GM10248 (cell line): ENCODE data around the gene ARHGEF6.

Source experiments
- CTCF ChIA-PET: fragments of 300-600 bp; sonication (Branson Sonifier 250); formaldehyde crosslinking; extraction: SDS; loops from one replicate; lab custom pipeline; 2021; ENCODE audit warnings: antibody characterized with exemption; lab: Yijun Ruan, JAX
- POLR2A ChIA-PET: fragments of 350-650 bp; sonication (Branson Sonifier 250); formaldehyde crosslinking; extraction: SDS; loops from one replicate; lab custom pipeline; 2020; ENCODE audit warnings: antibody characterized with exemption; lab: Yijun Ruan, JAX
- DNase-seq: peaks from one replicate; pipeline ENCODE4 v3.0.0; 2012; ENCODE audit errors: extremely low spot score
- TF ChIP-seq, protein P1 (sequence below): IDR thresholded peaks from 2 replicates; pipeline ENCODE4 v1.5.1; 2012; ENCODE audit warnings: mild to moderate bottlenecking, low read depth; ENCODE audit errors: extremely low read depth, missing control alignments, control extremely low read depth

ARHGEF6 gene

DNA sequence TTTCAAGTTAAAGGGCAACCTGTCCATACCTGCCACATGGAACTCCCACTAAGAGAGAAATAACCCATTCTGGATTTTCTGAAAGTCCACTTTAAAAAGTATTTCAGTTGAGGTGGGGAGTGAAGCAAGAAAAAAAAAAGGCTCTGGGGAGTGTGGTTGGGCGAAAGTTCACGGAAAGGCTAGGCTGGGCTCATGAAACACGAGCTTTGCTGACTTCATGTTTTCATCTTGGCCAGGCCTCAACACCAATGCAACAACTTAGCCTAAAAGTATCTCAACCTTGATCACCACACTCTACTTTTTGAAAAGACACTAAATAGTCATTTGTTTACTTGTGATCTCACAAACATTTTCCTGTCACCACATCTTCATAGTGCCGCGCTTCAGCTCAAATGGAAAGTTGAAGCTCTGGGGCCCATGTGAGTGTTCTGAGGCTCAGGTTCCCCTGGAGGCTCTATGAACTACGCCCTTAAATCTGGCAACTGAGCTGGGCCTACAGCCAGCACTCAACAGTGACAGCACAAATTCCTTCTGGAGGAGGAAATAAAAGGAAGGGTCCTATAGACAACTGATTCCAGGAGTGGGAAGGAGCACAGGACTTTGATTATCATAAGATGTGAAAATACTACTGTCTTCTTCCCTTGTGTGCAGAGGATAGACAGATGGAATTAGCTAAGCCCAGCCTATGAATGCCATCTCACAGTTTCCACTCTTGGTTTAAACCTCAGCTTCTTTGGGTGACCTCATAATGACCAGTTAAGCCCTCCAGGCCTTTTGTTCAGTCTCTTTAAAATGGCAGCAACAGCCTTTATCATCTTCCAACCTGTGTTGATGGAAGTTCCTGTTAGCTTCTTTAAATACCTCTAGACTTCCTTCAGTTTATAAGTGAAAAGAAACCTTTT is 127.7 kb downstream of the ARHGEF6 start:
- POLR2A ChIA-PET: no interaction called here
- CTCF ChIA-PET: no interaction called here
- DNase-seq: no peak
- TF ChIP-seq, protein P1, sequence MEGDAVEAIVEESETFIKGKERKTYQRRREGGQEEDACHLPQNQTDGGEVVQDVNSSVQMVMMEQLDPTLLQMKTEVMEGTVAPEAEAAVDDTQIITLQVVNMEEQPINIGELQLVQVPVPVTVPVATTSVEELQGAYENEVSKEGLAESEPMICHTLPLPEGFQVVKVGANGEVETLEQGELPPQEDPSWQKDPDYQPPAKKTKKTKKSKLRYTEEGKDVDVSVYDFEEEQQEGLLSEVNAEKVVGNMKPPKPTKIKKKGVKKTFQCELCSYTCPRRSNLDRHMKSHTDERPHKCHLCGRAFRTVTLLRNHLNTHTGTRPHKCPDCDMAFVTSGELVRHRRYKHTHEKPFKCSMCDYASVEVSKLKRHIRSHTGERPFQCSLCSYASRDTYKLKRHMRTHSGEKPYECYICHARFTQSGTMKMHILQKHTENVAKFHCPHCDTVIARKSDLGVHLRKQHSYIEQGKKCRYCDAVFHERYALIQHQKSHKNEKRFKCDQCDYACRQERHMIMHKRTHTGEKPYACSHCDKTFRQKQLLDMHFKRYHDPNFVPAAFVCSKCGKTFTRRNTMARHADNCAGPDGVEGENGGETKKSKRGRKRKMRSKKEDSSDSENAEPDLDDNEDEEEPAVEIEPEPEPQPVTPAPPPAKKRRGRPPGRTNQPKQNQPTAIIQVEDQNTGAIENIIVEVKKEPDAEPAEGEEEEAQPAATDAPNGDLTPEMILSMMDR: no peak

DNA sequence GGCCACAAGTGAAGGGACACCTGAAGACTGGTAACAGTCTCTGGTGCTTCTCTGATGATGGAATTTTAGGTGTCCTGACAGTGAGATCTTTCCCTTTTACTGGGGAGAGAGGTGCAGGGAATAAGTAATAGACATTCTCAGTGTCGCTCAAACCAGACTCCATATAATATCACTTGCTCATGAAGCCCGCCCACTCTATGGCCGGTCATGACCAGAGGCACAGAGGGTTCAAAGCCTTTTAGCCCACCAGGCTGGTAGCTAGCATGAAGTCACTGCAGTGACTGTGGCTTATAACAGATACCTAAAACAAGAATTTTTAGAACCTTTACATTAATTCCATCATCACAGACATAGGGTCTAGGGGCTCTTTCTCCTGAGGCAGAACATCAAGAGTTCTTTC is 129.9 kb downstream of the ARHGEF6 start:
- CTCF ChIA-PET: no interaction called here
- DNase-seq: no peak
- TF ChIP-seq, protein P1: no peak
- POLR2A ChIA-PET: no interaction called here

DNA sequence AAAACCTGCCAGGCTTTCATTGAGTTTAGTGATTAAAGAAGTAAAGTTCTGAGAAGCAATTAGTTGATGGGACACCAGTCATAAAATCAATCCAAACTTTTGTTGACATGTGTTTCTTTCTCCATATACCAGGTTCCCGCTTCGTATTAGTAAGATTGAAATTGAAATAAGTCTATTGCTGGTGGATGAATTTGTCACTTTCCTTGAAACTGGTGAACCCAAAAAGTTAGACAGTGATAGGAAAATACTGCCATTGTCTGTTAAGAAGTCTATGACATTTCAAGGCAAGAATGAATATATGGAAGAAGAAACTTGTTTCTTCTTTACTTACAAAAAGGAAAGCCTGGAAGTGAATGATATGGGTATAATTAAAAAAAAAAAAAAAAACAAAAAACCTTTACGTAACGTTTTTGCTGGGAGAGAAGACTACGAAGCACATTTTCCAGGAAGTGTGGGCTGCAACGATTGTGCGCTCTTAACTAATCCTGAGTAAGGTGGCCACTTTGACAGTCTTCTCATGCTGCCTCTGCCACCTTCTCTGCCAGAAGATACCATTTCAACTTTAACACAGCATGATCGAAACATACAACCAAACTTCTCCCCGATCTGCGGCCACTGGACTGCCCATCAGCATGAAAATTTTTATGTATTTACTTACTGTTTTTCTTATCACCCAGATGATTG is 132.9 kb downstream of the ARHGEF6 start, which contains the start of gene CD40LG:
Gene CD40LG, plus strand, starts transcription at position 482 of the 684 bp plus-strand sequence. Its CDS starts 91 bp downstream, at position 573.
- ChIA-PET CTCF (no interaction called here), POLR2A (no interaction called here)

DNA sequence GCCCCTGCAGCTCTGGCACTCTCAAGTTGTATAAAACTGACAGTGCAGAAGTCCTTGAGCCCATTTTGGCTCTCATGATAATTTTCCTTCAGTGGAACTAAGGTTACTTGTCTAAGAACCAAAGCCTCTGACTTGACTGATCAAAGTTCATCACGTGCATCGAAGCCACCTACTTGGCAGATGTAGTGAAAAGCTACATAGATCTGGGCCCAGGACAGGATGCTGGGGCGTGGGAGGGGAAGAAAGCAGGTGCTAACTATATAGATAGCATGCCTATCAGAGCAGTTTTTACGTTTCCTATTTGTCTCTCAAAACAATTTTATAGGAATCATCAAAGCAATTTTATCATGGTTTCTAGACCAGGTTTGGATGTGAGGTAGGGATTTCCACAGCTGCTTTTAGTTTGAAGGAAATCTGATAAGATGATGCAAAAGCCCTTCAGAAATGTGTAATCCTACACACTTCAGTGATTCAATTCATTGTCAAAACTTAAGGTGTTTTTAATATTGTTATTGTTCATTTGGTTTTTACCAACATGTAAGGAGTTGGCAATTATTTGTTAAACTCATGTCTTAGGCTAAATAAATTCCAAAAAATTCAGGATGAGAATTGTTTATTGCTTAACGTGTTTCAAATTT is 134.0 kb downstream of the ARHGEF6 start:
- TF ChIP-seq, protein P1: no peak
- no peak for DNase-seq
- CTCF ChIA-PET: no interaction called here
- POLR2A ChIA-PET: no interaction called here

More for the DNA sequence above, 132.9 kb downstream of the ARHGEF6 start, which contains the start of gene CD40LG:
- TF ChIP-seq, protein P1: no peak
- DNase-seq: no peak

DNA sequence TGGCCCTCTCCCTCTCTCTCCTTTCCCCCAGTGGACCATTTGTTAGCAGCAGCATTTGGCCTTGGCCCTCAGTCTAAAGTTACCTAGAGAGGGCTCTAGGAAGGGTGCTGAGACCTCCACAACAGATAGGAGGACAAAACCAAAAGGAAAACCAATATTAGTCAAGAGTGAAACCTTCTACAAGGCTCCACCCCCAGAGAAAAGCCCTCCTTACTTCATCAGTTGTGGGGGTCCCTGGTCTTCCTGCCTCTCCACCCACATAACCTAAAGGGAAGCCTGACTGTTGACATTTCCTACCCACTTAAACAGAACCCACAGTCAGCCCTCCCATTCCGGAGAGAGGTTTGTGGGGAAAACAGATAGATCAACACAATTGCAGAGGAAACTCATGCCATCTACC is 137.5 kb downstream of the ARHGEF6 start:
- POLR2A ChIA-PET: no interaction called here
- CTCF ChIA-PET: no interaction called here
- TF ChIP-seq, protein P1: no peak
- no peak for DNase-seq

DNA sequence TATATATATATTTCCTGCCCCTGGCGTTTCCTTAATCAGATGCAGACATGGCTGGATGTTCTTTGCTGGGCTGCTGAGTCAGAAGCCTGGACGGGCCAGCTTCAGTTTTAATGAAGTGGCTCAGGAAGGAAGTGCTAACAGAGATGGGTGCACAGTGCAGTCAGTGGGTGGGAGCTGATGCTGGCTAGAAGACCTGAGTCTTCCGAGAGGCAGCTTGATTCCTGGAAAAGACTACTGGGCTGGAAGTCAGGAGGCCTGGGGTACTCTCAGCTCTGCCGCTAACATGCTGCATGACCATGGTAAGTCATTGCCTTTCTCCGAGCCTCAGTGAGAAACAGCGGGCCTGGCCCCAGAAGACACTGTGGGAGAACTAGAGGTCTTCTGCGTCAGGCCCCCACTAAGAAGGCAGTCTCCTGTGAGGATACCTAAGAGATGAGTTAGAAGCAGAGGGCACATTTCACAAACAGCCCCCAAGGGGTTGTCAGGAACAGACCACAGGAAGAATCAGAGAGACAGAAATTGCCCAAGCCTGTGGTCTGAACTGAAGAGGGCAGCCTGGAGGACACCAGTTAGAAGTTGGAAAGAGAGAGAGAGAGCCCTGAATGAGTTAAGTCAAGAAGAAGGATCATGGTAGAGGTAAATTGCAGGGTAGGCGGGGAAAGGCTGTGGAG is 141.1 kb downstream of the ARHGEF6 start:
- TF ChIP-seq, protein P1: no peak
- ChIA-PET CTCF (no interaction called here), POLR2A (no interaction called here)
- DNase-seq: no peak
